Kasumi-1 (cell line): Measurements from ENCODE around the gene FGF21.
"Not testable (repeated sequence)": the region's sequence is repeated elsewhere in the genome, so short reads cannot be mapped to it uniquely, and the experiment has no call there.

Experiments
- DNase-seq, 2 experiments: peaks; one replicate each; lab custom pipeline; 2025; lab: John Stamatoyannopoulos, UW

FGF21 gene

DNA sequence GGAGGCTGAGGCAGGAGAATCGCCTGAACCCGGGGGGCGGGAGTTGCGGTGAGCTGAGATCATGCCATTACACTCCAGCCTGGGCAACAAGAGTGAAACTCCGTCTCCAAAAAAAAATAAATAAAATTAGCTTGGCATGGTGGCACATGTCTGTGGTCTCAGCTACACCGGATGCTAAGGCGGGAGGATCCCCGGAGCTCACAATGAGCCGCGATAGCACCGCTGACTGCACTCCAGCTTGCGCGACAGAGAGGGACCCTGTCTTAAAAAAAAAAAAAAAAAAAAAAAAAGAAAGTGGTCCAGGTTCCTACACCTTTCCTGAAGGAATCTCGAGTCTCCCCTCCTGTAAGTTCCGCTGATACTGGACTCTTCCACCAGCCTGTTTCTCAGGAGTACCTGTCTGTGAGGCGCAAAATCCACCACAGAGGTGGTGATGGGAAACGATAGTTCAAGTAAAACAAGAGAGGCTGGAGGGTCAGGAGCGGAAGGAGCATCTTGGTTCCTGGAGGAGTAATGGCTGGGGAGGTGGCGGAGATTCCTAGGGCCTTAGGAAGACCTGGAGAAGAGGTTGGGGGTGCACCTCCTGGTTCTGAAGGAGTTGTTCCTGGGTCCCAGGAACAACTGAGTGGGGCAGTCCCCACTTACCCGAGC, 3.4 kb upstream of the FGF21 start:
- no peak for DNase-seq

DNA sequence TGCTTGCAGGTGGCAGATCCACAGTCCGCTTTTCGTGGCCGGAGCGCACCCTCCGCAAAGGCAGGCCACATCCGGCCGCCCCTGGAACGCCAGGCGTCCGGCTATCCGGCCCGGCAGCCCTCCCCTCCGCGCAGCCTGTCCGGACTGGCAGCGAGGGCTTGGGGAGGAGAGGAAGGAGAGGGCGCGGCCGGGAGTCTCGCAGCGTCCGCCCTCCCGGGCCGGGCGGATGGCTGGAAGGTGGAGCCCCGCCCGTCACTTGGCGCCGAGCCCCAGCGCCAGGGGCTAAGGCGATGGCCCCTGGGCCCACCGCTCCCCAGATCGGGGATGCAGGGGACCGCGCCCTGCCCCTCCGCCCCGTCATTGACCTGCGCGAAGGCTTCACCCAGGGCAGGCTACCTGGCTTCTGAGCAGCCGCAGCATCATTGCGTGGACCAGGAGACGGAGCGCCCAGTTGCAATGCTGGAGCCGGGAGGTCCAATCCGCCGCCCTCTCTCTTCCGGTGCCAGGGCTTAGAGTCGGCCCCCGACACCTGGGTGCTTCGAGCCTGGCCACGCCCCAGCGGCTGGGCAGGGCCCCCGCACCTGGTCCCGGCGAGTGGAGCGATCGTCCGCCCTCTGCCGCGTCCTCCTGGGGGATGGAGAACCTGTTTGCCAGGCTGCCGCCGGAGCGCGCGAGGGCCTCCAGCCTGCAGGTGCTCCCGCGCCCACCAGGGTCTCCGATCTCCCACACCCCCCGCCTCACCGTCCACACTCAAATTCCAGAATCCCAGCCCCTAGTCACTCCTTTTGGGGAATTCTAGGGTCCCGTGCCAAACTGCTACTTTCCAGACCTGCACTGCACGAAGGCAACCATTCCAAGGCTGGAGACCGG, 2.6 kb upstream of the FGF21 start, which contains the start of gene FUT1:
FUT1 (minus strand) TSS at position 146 of the 870 bp plus-strand sequence. CDS start 1,360 bp downstream, outside the sequence.
- DNase-seq: no peak

DNA sequence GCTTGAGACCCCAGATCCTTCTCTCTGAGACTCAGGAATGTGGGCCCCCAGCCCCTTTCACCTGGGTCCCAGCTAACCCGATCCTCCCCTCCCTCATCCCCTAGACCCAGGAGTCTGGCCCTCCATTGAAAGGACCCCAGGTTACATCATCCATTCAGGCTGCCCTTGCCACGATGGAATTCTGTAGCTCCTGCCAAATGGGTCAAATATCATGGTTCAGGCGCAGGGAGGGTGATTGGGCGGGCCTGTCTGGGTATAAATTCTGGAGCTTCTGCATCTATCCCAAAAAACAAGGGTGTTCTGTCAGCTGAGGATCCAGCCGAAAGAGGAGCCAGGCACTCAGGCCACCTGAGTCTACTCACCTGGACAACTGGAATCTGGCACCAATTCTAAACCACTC, 463 bp downstream of the FGF21 start:
- DNase-seq: no peak

GRCh38 chr19:48756212-48756611, 888 bp downstream of the FGF21 start:
- DNase-seq: no peak

DNA sequence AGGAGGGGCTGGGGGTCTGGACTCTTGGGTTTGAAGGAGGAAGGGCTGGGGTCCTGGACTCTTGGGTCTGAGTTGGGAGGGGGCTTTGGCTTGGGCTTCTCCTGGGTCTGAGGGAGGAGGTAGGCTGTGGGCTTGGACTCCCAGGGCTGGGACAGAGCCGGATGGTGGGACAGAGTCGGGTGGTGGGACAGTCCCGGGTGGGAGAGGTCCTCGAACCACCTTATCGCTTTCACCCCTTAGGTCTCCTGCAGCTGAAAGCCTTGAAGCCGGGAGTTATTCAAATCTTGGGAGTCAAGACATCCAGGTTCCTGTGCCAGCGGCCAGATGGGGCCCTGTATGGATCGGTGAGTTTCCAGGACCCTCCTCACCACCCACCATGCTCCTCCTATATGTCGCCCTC, 1.4 kb downstream of the FGF21 start:
- DNase-seq: no peak

DNA sequence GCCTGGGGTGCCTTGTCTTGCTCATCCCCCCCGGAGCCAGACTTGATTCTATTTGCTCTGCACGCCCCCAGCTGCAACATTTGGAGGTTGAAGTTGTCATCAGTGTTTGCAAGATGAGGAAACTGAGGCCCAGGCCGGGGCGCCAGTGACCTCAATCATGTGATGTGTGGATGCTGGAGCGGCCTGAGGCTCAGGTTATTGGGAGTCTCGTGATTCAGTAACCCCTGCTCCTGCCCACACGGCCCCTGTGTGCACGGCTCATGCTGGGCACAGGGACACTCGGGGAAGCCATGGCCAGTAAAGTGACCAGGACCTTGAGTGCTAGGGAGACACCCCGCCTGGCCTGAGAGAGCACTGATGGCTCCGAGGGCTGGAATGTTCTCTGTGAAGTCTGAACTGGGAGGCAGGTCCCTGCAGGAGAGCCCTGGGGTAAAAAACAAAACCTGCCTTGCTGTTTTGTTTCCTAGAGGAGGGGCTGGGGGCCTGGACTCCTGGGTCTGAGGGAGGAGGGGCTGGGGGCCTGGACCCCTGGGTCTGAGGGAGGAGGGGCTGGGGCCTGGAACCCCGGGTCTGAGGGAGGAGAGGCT, 1.9 kb downstream of the FGF21 start:
- no peak for DNase-seq

DNA sequence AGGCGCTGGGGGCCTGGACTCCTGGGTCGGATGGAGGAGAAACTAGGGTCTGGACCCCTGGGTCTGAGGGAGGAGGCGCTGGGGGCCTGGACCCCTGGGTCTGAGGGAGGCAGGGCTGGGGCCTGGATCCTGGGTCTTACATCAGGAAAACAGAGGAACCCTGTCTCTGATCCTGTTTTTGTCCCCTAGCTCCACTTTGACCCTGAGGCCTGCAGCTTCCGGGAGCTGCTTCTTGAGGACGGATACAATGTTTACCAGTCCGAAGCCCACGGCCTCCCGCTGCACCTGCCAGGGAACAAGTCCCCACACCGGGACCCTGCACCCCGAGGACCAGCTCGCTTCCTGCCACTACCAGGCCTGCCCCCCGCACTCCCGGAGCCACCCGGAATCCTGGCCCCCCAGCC, 2.4 kb downstream of the FGF21 start:
- no peak for DNase-seq

- DNase-seq: no peak
Measured at GRCh38 chr19:48760504-48761205, 5.3 kb downstream of the FGF21 start.

GRCh38 chr19:48765816-48766215, 10.5 kb downstream of the FGF21 start:
- not testable (repeated sequence) for DNase-seq

GRCh38 chr19:48768171-48768753, 12.9 kb downstream of the FGF21 start:
- not testable (repeated sequence) for DNase-seq

DNA sequence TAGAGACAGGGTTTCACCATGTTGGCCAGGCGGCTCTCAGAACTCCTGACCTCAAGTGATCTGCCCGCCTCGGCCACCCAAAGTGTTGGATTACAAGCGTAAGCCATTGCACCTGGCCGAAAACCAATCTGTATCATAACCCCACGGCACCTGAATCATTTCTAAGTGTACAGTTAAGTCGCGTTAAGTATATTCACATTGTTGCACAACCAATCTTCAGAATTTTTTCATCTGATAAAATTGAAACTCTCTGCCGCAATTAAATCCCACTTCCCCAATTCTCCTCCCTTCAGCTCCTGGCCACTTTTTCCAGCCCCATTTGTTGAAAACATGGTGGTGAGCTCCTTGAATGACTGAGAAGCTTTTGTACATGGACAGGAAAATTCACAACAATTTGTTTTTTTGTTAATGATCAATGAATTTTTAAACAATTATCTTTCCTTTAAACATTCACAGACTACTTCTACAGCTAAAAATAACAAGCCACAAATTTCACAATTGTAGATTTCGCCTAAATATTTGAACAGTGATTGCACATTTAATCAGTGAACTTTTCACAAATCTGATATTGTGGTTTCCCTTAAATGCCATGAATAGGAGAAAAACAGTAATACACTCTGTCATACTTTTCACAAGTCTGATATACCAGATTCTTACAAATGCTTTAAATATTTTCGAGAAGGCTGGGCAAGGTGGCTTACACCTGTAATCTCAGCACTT, 13.8 kb downstream of the FGF21 start:
- no peak for DNase-seq

DNA sequence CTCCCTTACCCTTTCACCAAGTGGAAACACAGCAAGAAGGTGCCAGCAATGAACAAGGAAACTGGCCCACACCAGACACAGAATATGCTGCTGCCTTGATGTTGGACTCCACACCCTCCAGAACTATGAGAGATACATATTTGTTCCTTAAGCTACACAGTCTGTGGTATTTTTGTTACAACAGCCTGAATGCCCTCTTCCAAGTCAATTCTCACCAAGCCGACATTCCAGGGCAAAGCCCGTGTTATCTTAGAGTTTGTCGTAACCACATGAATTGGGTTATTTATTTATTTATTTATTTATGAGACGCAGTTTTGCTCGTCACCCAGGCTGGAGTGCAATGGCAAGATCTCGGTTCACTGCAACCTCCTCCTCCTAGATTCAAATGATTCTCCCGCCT, 14.9 kb downstream of the FGF21 start:
- DNase-seq: no peak

- DNase-seq: no peak
Measured at GRCh38 chr19:48770734-48771472, 15.6 kb downstream of the FGF21 start.

DNA sequence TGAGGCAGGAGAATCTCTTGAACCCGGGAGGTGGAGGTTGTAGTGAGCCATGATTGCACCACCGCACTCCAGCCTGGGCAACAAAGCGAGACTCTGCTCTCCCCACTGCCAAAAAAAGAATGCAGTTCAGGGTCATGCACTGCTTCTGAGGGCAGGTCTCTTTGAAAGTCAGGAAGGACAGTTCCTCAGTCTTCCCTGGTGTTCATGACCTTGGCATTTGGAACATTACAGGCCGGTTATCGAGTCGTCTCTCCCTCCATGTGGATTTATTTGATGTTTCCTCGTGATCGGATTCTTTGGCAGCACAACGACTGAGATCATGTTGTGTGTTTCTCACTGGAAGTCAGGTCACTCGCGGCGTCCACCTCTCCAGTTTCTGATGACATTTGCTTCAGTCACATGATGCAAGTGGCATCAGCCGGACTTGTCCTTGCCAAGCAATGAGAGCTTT, 17.2 kb downstream of the FGF21 start:
- no peak for DNase-seq

DNA sequence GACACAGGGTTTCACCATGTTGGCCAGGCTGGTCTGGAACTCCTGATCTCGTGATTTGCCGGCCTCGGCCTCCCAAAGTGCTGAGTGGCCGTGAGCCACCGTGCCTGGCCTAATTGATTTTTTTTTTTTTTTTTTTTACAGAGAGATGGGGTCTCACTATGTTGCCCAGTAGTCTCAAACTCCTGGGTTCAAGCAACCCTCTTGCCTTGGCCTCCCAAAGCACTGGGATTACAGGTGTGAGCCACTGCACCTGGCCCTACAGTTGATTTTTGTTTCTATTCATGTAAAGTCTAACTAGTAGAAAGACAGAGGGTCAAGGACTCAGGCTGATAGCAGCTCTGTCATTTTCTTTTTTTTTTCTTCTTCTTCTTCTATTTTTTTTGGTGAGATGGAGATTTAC, 21.8 kb downstream of the FGF21 start:
- no peak for DNase-seq

GRCh38 chr19:48777720-48778119, 22.4 kb downstream of the FGF21 start:
- DNase-seq: no peak

GRCh38 chr19:48779636-48780035, 24.3 kb downstream of the FGF21 start:
- DNase-seq: no peak

GRCh38 chr19:48780631-48781391, 25.5 kb downstream of the FGF21 start:
- no peak for DNase-seq

GRCh38 chr19:48784527-48784926, 29.2 kb downstream of the FGF21 start:
- DNase-seq: no peak

DNA sequence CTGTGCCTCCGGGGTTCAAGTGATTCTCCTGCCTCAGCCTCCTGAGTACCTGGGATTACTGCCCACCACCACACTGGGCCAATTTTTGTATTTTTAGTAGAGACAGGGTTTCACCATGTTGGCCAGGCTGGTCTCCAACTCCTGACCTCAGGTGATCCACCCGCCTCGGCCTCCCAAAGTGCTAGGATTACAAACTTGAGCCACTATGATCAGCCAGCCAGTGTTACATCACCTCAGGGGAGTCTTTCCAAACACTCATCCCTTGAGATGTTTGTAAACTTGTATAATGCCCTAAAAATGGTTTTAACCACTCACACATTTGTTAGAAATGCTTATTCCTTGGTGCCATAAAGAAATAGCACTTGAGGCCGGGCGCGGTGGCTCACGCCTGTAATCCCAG, 31.1 kb downstream of the FGF21 start:
- not testable (repeated sequence) for DNase-seq
